ENCODE data around the gene KIZ. TPM values are rescaled to one million over a fixed set of nuclear protein-coding genes. Genes with fewer than 3 reads are reported as not detected.

Gene KIZ
- total RNA-seq, 1 experiment from 2014 or later = 31.8 TPM

GRCh38 chr20:21213691-21214090 is 87.8 kb downstream of the KIZ start:
- H3K27me3 Mint-ChIP-seq (ENCODE audit: insufficient read depth, unreplicated experiment) = no peaks in the 10 kb centered on the region
- no peaks in the 10 kb centered on the region for H3K4me1 Mint-ChIP-seq (ENCODE audit: low read depth, unreplicated experiment)
- POLR2A ChIA-PET = no interaction called here

DNA sequence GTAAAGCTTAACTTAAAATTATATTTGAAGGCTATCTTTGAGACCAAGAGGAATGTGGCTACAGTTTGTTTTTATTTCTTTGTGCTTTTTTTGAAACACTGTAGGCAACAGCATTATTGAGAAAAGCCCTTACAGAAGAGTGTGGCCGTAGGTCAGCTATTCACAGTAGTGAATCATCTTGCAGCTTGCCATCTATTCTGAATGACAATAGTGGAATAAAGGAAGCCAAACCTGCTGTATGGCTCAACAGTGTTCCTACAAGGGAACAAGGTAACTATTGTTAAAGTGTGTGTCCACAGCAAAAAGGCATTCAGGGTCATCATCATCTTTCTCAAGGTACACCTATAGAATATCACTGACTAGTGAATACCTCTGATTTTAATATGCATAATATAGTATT is 88.5 kb downstream of the KIZ start:
- POLR2A ChIA-PET = no interaction called here
- intact Hi-C loops (cut with micrococcal nuclease; ENCODE audit: unreplicated experiment) = no loop called here
- H3K27me3 Mint-ChIP-seq (ENCODE audit: insufficient read depth, unreplicated experiment) = no peaks in the 10 kb centered on the region
- H3K4me3 Mint-ChIP-seq (ENCODE audit: unreplicated experiment) = no peak overlapping the region
- Histone ChIP-seq H3K36me3 (ENCODE audit: control insufficient read depth, insufficient read depth, low read length) (no peaks in the 10 kb centered on the region), H3K4me1 (no peaks in the 10 kb centered on the region), H3K9me3 (no peaks in the 10 kb centered on the region), H3K4me3 (ENCODE audit: low read depth, low read length) (no peak overlapping the region), H3K27me3 (replicated peaks; ENCODE audit: control insufficient read depth, insufficient read depth, low read length) (no peaks in the 10 kb centered on the region)
- no peak for TF ChIP-seq CTCF (IDR thresholded peaks at IDR 0.05; ENCODE audit: insufficient read depth in 1 of 2, low read depth in 1 of 2, low read length in 1 of 2, severe bottlenecking in 1 of 2, unreplicated experiment in 1 of 2)
- no peak for DNase-seq
- H3K9me3 Mint-ChIP-seq (ENCODE audit: unreplicated experiment) = no peaks in the 10 kb centered on the region
- BruUV-seq (replicated peaks) = no TSS peak
- no peaks in the 10 kb centered on the region for H3K36me3 Mint-ChIP-seq (ENCODE audit: insufficient read depth, unreplicated experiment)
- no peaks in the 10 kb centered on the region for H3K4me1 Mint-ChIP-seq (ENCODE audit: low read depth, unreplicated experiment)
- CTCF ChIA-PET = interaction anchor here (0.6 kb wide), 1 partner anchor 176 kb away, joined by 4 read pairs; no protein-coding TSS in a partner anchor
- no peak overlapping the region for H3K27ac Mint-ChIP-seq (ENCODE audit: unreplicated experiment)

More at GRCh38 chr20:21213691-21214090, 87.8 kb downstream of the KIZ start:
- Histone ChIP-seq H3K27me3 (replicated peaks; ENCODE audit: control insufficient read depth, insufficient read depth, low read length) (no peaks in the 10 kb centered on the region), H3K4me3 (ENCODE audit: low read depth, low read length) (no peak overlapping the region), H3K36me3 (ENCODE audit: control insufficient read depth, insufficient read depth, low read length) (no peaks in the 10 kb centered on the region), H3K9me3 (no peaks in the 10 kb centered on the region), H3K4me1 (no peaks in the 10 kb centered on the region)
- intact Hi-C loops (cut with micrococcal nuclease; ENCODE audit: unreplicated experiment) = no loop called here
- H3K27ac Mint-ChIP-seq (ENCODE audit: unreplicated experiment) = no peak overlapping the region
- CTCF ChIA-PET = no interaction called here
- H3K36me3 Mint-ChIP-seq (ENCODE audit: insufficient read depth, unreplicated experiment) = no peaks in the 10 kb centered on the region
- no peak for TF ChIP-seq CTCF (IDR thresholded peaks at IDR 0.05; ENCODE audit: insufficient read depth in 1 of 2, low read depth in 1 of 2, low read length in 1 of 2, severe bottlenecking in 1 of 2, unreplicated experiment in 1 of 2)
- DNase-seq = no peak
- H3K4me3 Mint-ChIP-seq (ENCODE audit: unreplicated experiment) = no peak overlapping the region
- BruUV-seq (replicated peaks) = no TSS peak
- no peaks in the 10 kb centered on the region for H3K9me3 Mint-ChIP-seq (ENCODE audit: unreplicated experiment)

GRCh38 chr20:21219686-21220085 is 93.8 kb downstream of the KIZ start:
- H3K9me3 Mint-ChIP-seq (ENCODE audit: unreplicated experiment) = no peaks in the 10 kb centered on the region
- H3K4me1 Mint-ChIP-seq (ENCODE audit: low read depth, unreplicated experiment) = no peaks in the 10 kb centered on the region
- H3K9me3 ChIP-seq = no peaks in the 10 kb centered on the region
- H3K27me3 Mint-ChIP-seq (ENCODE audit: insufficient read depth, unreplicated experiment) = no peaks in the 10 kb centered on the region
- H3K36me3 ChIP-seq (ENCODE audit: control insufficient read depth, insufficient read depth, low read length) = no peaks in the 10 kb centered on the region
- no peaks in the 10 kb centered on the region for H3K36me3 Mint-ChIP-seq (ENCODE audit: insufficient read depth, unreplicated experiment)
- DNase-seq = no peak
- no peak overlapping the region for H3K4me3 ChIP-seq (ENCODE audit: low read depth, low read length)
- H3K4me1 ChIP-seq = no peaks in the 10 kb centered on the region
- no peak overlapping the region for H3K4me3 Mint-ChIP-seq (ENCODE audit: unreplicated experiment)
- intact Hi-C loops (cut with micrococcal nuclease; ENCODE audit: unreplicated experiment) = no loop called here
- H3K27me3 ChIP-seq (replicated peaks; ENCODE audit: control insufficient read depth, insufficient read depth, low read length) = no peaks in the 10 kb centered on the region
- TF ChIP-seq CTCF (IDR thresholded peaks at IDR 0.05; ENCODE audit: insufficient read depth in 1 of 2, low read depth in 1 of 2, low read length in 1 of 2, severe bottlenecking in 1 of 2, unreplicated experiment in 1 of 2) = no peak
- CTCF ChIA-PET = no interaction called here
- POLR2A ChIA-PET = no interaction called here
- BruUV-seq (replicated peaks) = no TSS peak
- H3K27ac Mint-ChIP-seq (ENCODE audit: unreplicated experiment) = no peak overlapping the region

Data from Caco-2 (cell line).